Ishikawa (cell line): Measurements from ENCODE around the gene FBLN5.

ENCODE experiments used
- CEBPB ChIP-seq: IDR thresholded peaks from 2 replicates; pipeline ENCODE4 v1.6.1; 2012
- CREB1 ChIP-seq: IDR thresholded peaks from 2 replicates; pipeline ENCODE4 v1.6.1; 2012; ENCODE audit warnings: low read depth
- EGR1 ChIP-seq: IDR thresholded peaks from 2 replicates; pipeline ENCODE4 v1.6.1; 2012
- EP300 ChIP-seq: IDR thresholded peaks from 2 replicates; pipeline ENCODE4 v1.6.1; 2012; ENCODE audit warnings: borderline replicate concordance
- FOXM1 ChIP-seq: IDR thresholded peaks from 2 replicates; pipeline ENCODE4 v1.6.1; 2012; ENCODE audit warnings: low read depth, borderline replicate concordance
- MAX ChIP-seq: IDR thresholded peaks from 2 replicates; pipeline ENCODE4 v1.6.1; 2012
- NFIC ChIP-seq: IDR thresholded peaks from 2 replicates; pipeline ENCODE4 v1.6.1; 2012
- RAD21 ChIP-seq: IDR thresholded peaks from 2 replicates; pipeline ENCODE4 v1.6.1; 2012; ENCODE audit warnings: low read depth
- REST ChIP-seq: IDR thresholded peaks from 2 replicates; pipeline ENCODE4 v1.6.1; 2012; ENCODE audit warnings: low read depth, mild to moderate bottlenecking
- TAF1 ChIP-seq: IDR thresholded peaks from 2 replicates; pipeline ENCODE4 v1.6.1; 2012; ENCODE audit warnings: low read depth, mild to moderate bottlenecking
- TCF12 ChIP-seq: IDR thresholded peaks from 2 replicates; pipeline ENCODE4 v1.6.1; 2012; ENCODE audit warnings: low read depth
- TEAD4 ChIP-seq: IDR thresholded peaks from 2 replicates; pipeline ENCODE4 v1.6.1; 2012
- USF1 ChIP-seq: IDR thresholded peaks from 2 replicates; pipeline ENCODE4 v1.6.1; 2012
- YY1 ChIP-seq: IDR thresholded peaks from 2 replicates; pipeline ENCODE4 v1.6.1; 2012; ENCODE audit warnings: low read depth
- ZBTB7A ChIP-seq: IDR thresholded peaks from 2 replicates; pipeline ENCODE4 v1.6.1; 2012; ENCODE audit warnings: low read depth

Gene FBLN5

GRCh38 chr14:91869556-91869955, 77.9 kb downstream of the FBLN5 start:
- TF ChIP-seq TAF1 (no peak), YY1 (no peak), TCF12 (no peak), FOXM1 (no peak), USF1 (no peak), CEBPB (no peak), NFIC (no peak), TEAD4 (no peak), RAD21 (no peak), EP300 (no peak), MAX (no peak), CREB1 (no peak), REST (no peak), ZBTB7A (no peak)

- TF ChIP-seq CEBPB = no peak
Observed at GRCh38 chr14:91867316-91867988, 80.0 kb downstream of the FBLN5 start, which contains the start of gene TC2N. TSS of gene TC2N (minus strand) at chr14:91867536. CDS start at chr14:91813769, 53,767 bp downstream.

GRCh38 chr14:91866511-91867295, 80.8 kb downstream of the FBLN5 start:
- TF ChIP-seq REST (no peak), FOXM1 (no peak), EP300 (no peak), TEAD4 (no peak), TAF1 (no peak), NFIC (no peak), USF1 (no peak), CREB1 (no peak), RAD21 (no peak), TCF12 (no peak)

- TF ChIP-seq TEAD4 (no peak), USF1 (no peak), RAD21 (no peak), REST (no peak), EP300 (no peak), ZBTB7A (no peak), FOXM1 (no peak), EGR1 (no peak), YY1 (no peak), TCF12 (no peak), TAF1 (no peak), MAX (no peak), CREB1 (no peak), NFIC (no peak), CEBPB (no peak)
Observed at GRCh38 chr14:91866061-91866460, 81.4 kb downstream of the FBLN5 start.
